NCI-H146 (cell line): ENCODE data around the gene UXS1.

Source experiments
- DNase-seq: peaks from one replicate; lab custom pipeline; 2025; lab: John Stamatoyannopoulos, UW

UXS1 gene

GRCh38 chr2:106189325-106189724 is 4.8 kb downstream of the UXS1 start:
- no peak for DNase-seq

GRCh38 chr2:106187273-106187891 is 6.7 kb downstream of the UXS1 start:
- DNase-seq, result no peak

- DNase-seq, result no peak
Observed at GRCh38 chr2:106185475-106186184, 8.5 kb downstream of the UXS1 start.

- no peak for DNase-seq
Observed at GRCh38 chr2:106184857-106185256, 9.2 kb downstream of the UXS1 start.

GRCh38 chr2:106184394-106184793 is 9.7 kb downstream of the UXS1 start:
- no peak for DNase-seq

- DNase-seq, result no peak
Observed at GRCh38 chr2:106183101-106183696, 10.9 kb downstream of the UXS1 start.

GRCh38 chr2:106181064-106181463 is 13.0 kb downstream of the UXS1 start:
- no peak for DNase-seq

- no peak for DNase-seq
Observed at GRCh38 chr2:106180602-106181001, 13.5 kb downstream of the UXS1 start.

- DNase-seq, result no peak
Observed at GRCh38 chr2:106178716-106179115, 15.4 kb downstream of the UXS1 start.

GRCh38 chr2:106177581-106177980 is 16.5 kb downstream of the UXS1 start:
- no peak for DNase-seq

- DNase-seq, result no peak
Observed at GRCh38 chr2:106176446-106177099, 17.5 kb downstream of the UXS1 start.

- DNase-seq, result no peak
Observed at GRCh38 chr2:106175086-106175850, 18.8 kb downstream of the UXS1 start.

GRCh38 chr2:106174056-106174455 is 20.0 kb downstream of the UXS1 start:
- no peak for DNase-seq

- no peak for DNase-seq
Observed at GRCh38 chr2:106172649-106173048, 21.5 kb downstream of the UXS1 start.

- no peak for DNase-seq
Observed at GRCh38 chr2:106168657-106169056, 25.4 kb downstream of the UXS1 start.

GRCh38 chr2:106167067-106167466 is 27.0 kb downstream of the UXS1 start:
- DNase-seq, result no peak

- no peak for DNase-seq
Observed at GRCh38 chr2:106165561-106165960, 28.5 kb downstream of the UXS1 start.

GRCh38 chr2:106165029-106165428 is 29.1 kb downstream of the UXS1 start:
- DNase-seq, result no peak

GRCh38 chr2:106163948-106164545 is 30.1 kb downstream of the UXS1 start:
- peak; percentile 20 for DNase-seq

GRCh38 chr2:106161938-106162820 is 31.9 kb downstream of the UXS1 start:
- no peak for DNase-seq

- DNase-seq, result no peak
Observed at GRCh38 chr2:106161341-106161740, 32.8 kb downstream of the UXS1 start.
